Esophagus muscularis mucosa (tissue), 3 donors: Measurements from ENCODE around the gene ERN1.

ENCODE experiments used
- POLR2A ChIP-seq: fragments of 450-650 bp; IDR thresholded peaks from one replicate; pipeline ENCODE4 v1.6.1; 2017; ENCODE audit warnings: antibody characterized with exemption, moderate library complexity, mild to moderate bottlenecking, low read depth
- POLR2AphosphoS5 ChIP-seq, 2 donors: sonication (generic); formaldehyde crosslinking; IDR thresholded peaks; one replicate each; pipeline ENCODE4 v1.6.1; 2017; ENCODE audit warnings: antibody characterized with exemption in 2 of 2
- TF ChIP-seq, protein P1 (sequence below), 3 experiments: fragments of 200-600 bp in 2 of 3; fragments of 450-650 bp in 1 of 3; sonication (generic) in 2 of 3; IDR thresholded peaks; one replicate each; pipeline ENCODE4 v1.5.1; 2017 to 2019; ENCODE audit warnings: antibody characterized with exemption in 3 of 3, mild to moderate bottlenecking in 2 of 3, moderate library complexity in 1 of 3

DNA sequence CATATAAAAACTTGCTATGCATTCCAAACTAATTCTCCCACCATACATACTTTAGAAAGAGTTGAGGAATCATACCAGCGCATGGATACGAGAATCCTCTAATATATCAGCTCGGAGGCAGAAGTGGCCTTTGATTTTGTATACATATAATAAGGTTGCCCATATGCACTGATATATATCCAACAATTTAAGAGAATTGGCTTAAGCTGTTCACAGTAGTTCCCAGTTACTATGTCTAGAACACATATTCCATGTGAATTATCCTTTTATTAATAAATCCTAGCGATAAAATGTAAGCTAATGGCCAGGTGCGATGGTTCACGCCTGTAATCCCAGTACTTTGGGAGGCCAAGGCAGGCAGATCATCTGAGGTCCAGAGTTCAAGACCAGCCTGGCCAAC, 19.3 kb upstream of the ERN1 start:
- TF ChIP-seq POLR2A, result no peak
- TF ChIP-seq, protein P1, sequence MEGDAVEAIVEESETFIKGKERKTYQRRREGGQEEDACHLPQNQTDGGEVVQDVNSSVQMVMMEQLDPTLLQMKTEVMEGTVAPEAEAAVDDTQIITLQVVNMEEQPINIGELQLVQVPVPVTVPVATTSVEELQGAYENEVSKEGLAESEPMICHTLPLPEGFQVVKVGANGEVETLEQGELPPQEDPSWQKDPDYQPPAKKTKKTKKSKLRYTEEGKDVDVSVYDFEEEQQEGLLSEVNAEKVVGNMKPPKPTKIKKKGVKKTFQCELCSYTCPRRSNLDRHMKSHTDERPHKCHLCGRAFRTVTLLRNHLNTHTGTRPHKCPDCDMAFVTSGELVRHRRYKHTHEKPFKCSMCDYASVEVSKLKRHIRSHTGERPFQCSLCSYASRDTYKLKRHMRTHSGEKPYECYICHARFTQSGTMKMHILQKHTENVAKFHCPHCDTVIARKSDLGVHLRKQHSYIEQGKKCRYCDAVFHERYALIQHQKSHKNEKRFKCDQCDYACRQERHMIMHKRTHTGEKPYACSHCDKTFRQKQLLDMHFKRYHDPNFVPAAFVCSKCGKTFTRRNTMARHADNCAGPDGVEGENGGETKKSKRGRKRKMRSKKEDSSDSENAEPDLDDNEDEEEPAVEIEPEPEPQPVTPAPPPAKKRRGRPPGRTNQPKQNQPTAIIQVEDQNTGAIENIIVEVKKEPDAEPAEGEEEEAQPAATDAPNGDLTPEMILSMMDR (IDR thresholded peaks at IDR 0.05), result no peak
- no peak for TF ChIP-seq POLR2AphosphoS5 (IDR thresholded peaks at IDR 0.05)
